Panc1 (cell line): Measurements from ENCODE around the gene PLA1A. TPM values are rescaled to one million over a fixed set of nuclear protein-coding genes. Genes with fewer than 3 reads are reported as not detected.

Source experiments
- ATAC-seq: fragments of 200-7000 bp; cut with Tn5 transposase; 2 replicates; pipeline ENCODE4 v1.9.1; 2020; ENCODE audit warnings: mild to moderate bottlenecking, moderate library complexity
- BruUV-seq: library from RNA; stranded (reverse); fragments of 400-500 nt; replicated peaks from 2 replicates; lab custom pipeline; 2021; lab: Mats Ljungman, UMichigan
- CTCF ChIA-PET: fragments of 300-600 bp; sonication (Branson Sonifier 250); formaldehyde crosslinking; loops from one replicate; lab custom pipeline; 2022; ENCODE audit warnings: antibody characterized with exemption; lab: Charles Lee
- POLR2A ChIA-PET: fragments of 300-600 bp; sonication (Branson Sonifier 250); formaldehyde crosslinking; loops from one replicate; lab custom pipeline; 2022; ENCODE audit warnings: antibody characterized with exemption; lab: Charles Lee
- DNase-seq: peaks from one replicate; pipeline ENCODE4 v3.0.0-alpha.2; 2010; ENCODE audit warnings: low read depth, low spot score
- H3K27ac ChIP-seq: 2 replicates; pipeline ENCODE4 v1.5.1; 2011; ENCODE audit warnings: mild to moderate bottlenecking, low read length, inconsistent platforms
- H3K27me3 ChIP-seq: fragments of 200-500 bp; sonication (Bioruptor generic); 2 replicates; pipeline ENCODE4 v1.6.0; 2014; ENCODE audit warnings: low read length, inconsistent platforms; ENCODE audit not compliant: control insufficient read depth, insufficient read depth
- H3K36me3 ChIP-seq: fragments of 200-500 bp; sonication (Bioruptor generic); 2 replicates; pipeline ENCODE4 v1.5.1; 2014; ENCODE audit warnings: inconsistent platforms, mild to moderate bottlenecking, low read length, moderate library complexity; ENCODE audit not compliant: control insufficient read depth, insufficient read depth
- H3K4me1 ChIP-seq: 2 replicates; pipeline ENCODE4 v1.5.1; 2011; ENCODE audit warnings: inconsistent platforms, mild to moderate bottlenecking, low read length, moderate library complexity; ENCODE audit not compliant: control insufficient read depth, insufficient read depth
- H3K4me3 ChIP-seq, 2 experiments: 2 replicates each; pipeline ENCODE4 v1.5.1; 2011 to 2012; ENCODE audit warnings: low read depth in 2 of 2, low read length in 2 of 2, mild to moderate bottlenecking in 2 of 2, inconsistent platforms in 1 of 2, moderate library complexity in 1 of 2
- H3K9me3 ChIP-seq: fragments of 200-500 bp; sonication (Bioruptor generic); 2 replicates; pipeline ENCODE4 v1.5.1; 2014; ENCODE audit warnings: low read depth, mild to moderate bottlenecking, inconsistent platforms, low read length, moderate library complexity; ENCODE audit not compliant: control insufficient read depth, insufficient read depth
- CTCF ChIP-seq: fragments of 450-650 bp; IDR thresholded peaks from 2 replicates; pipeline ENCODE4 v1.5.1; 2017; ENCODE audit warnings: mild to moderate bottlenecking
- POLR2AphosphoS5 ChIP-seq: IDR thresholded peaks from 2 replicates; pipeline ENCODE4 v1.6.1; 2012; ENCODE audit warnings: mild to moderate bottlenecking, low read depth, low read length, moderate library complexity
- REST ChIP-seq, 2 experiments: IDR thresholded peaks; 2 replicates each; pipeline ENCODE4 v1.6.1; 2011 to 2012; ENCODE audit warnings: low read depth in 2 of 2, control low read depth in 1 of 2, low read length in 1 of 2, mild to moderate bottlenecking in 1 of 2, moderate library complexity in 1 of 2; ENCODE audit not compliant: insufficient read depth in 1 of 2
- SIN3A ChIP-seq: IDR thresholded peaks from 2 replicates; pipeline ENCODE4 v1.6.1; 2012; ENCODE audit warnings: low read depth, mild to moderate bottlenecking, low read length, moderate library complexity, borderline replicate concordance; ENCODE audit not compliant: insufficient read depth
- TCF7L2 ChIP-seq: IDR thresholded peaks from 2 replicates; pipeline ENCODE4 v1.6.1; 2011; ENCODE audit warnings: mild to moderate bottlenecking, low read depth, low read length, inconsistent platforms
- in situ Hi-C: cut with HindIII; loops from 2 replicates; pipeline ENCODE4 v1.10.0; 2016; ENCODE audit warnings: low sequenced_read_pairs, low pct_unique_long_range_greater_than_20kb
- intact Hi-C: fragments of 100-400 bp; cut with micrococcal nuclease; formaldehyde crosslinking; loops from one replicate; pipeline ENCODE4 v1.10.0; 2022; ENCODE audit not compliant: unreplicated experiment
- total RNA-seq: library from RNA; stranded (reverse); gene quantifications from one replicate; pipeline ENCODE4 v1.2.1, GENCODE V29; 2021; ENCODE audit not compliant: unreplicated experiment

PLA1A gene
- total RNA-seq, 1 experiment from 2014 or later, result not detected

GRCh38 chr3:119659606-119660291 lies 62.1 kb downstream of the PLA1A start:
- in situ Hi-C loops, result no loop called here
- Histone ChIP-seq H3K4me3 (no peak overlapping the region), H3K4me1 (no peaks in the 10 kb centered on the region), H3K27ac (no peak overlapping the region), H3K36me3 (no peaks in the 10 kb centered on the region), H3K9me3 (no peaks in the 10 kb centered on the region), H3K27me3 (peaks cover 9% of the 10 kb centered on the region; the same call in 1 of the 2 replicates)
- ChIA-PET POLR2A (no interaction called here), CTCF (no interaction called here)
- no TSS peak for BruUV-seq
- TF ChIP-seq CTCF, result no peak
- no peak for TF ChIP-seq POLR2AphosphoS5
- TF ChIP-seq REST (IDR thresholded peaks at IDR 0.05; ENCODE audit: insufficient read depth in 1 of 2, low read depth in 2 of 2, low read length in 1 of 2), result no peak
- TF ChIP-seq SIN3A, result no peak
- TF ChIP-seq TCF7L2, result no peak
- ATAC-seq (no peak), DNase-seq (no peak)
- intact Hi-C loops, result no loop called here

- DNase-seq (no peak), ATAC-seq (no peak)
- no peaks in the 10 kb centered on the region for H3K4me1 ChIP-seq
- intact Hi-C loops, result no loop called here
- H3K27ac ChIP-seq, result no peak within 1 kb of the TSS
- no peaks in the 10 kb centered on the region for H3K9me3 ChIP-seq
- no peak within 1 kb of the TSS for H3K4me3 ChIP-seq
- ChIA-PET CTCF (no interaction called here), POLR2A (no interaction called here)
- no peak for TF ChIP-seq POLR2AphosphoS5
- TF ChIP-seq TCF7L2, result no peak
- TF ChIP-seq REST (IDR thresholded peaks at IDR 0.05; ENCODE audit: insufficient read depth in 1 of 2, low read depth in 2 of 2, low read length in 1 of 2), result no peak
- no peak for TF ChIP-seq SIN3A
- TF ChIP-seq CTCF, result no peak
- in situ Hi-C loops, result no loop called here
- no peaks in the 10 kb centered on the region for H3K36me3 ChIP-seq
- H3K27me3 ChIP-seq, result peaks cover 7% of the 10 kb centered on the region; the same call in 1 of the 2 replicates
- BruUV-seq, result no TSS peak
These were observed 63.1 kb downstream of the PLA1A start, which contains the start of gene POPDC2 for GRCh38 chr3:119660474-119661440. Gene POPDC2, minus strand, starts transcription at chr3:119660589. Its CDS starts 166 bp downstream, at chr3:119660423.
